H1 (cell line): Measurements from ENCODE around the gene GTSE1. TPM values are rescaled to one million over a fixed set of nuclear protein-coding genes. Genes with fewer than 3 reads are reported as not detected.

Experiments used
- CTCF ChIA-PET: fragments of 300-600 bp; sonication (Branson Sonifier 250); formaldehyde crosslinking; loops from one replicate; lab custom pipeline; 2021; ENCODE audit not compliant: partially characterized antibody; lab: Charles Lee
- POLR2A ChIA-PET: fragments of 300-600 bp; sonication (Branson Sonifier 250); formaldehyde crosslinking; loops from one replicate; lab custom pipeline; 2021; ENCODE audit warnings: inconsistent platforms; ENCODE audit not compliant: partially characterized antibody; lab: Charles Lee
- DNase-seq, 2 experiments: peaks; one replicate each; pipeline versions ENCODE4 v3.0.0 to v3.0.0-alpha.2; 2010 to 2022; ENCODE audit warnings: low spot score in 2 of 2, low read depth in 1 of 2, mixed read lengths in 1 of 2
- FAIRE-seq: peaks from 2 replicates; lab custom pipeline; 2011; peaks lifted over from hg19 to GRCh38; lab: Jason Lieb, UNC
- H2AFZ ChIP-seq: 2 replicates; pipeline ENCODE4 v1.8.1; 2012; ENCODE audit warnings: low read length, inconsistent platforms
- H2AK5ac ChIP-seq: 2 replicates; pipeline ENCODE4 v1.6.1; 2013; ENCODE audit warnings: low read depth, low read length
- H2BK120ac ChIP-seq: replicated peaks from 2 replicates; pipeline ENCODE3; 2013; ENCODE audit warnings: low read depth, low read length, inconsistent platforms
- H2BK12ac ChIP-seq: 2 replicates; pipeline ENCODE4 v1.6.1; 2013; ENCODE audit warnings: low read depth, low read length
- H2BK15ac ChIP-seq: 2 replicates; pipeline ENCODE4 v1.6.1; 2013; ENCODE audit warnings: low read length
- H2BK20ac ChIP-seq: 2 replicates; pipeline ENCODE4 v1.6.1; 2013; ENCODE audit warnings: low read length
- H2BK5ac ChIP-seq: 2 replicates; pipeline ENCODE4 v1.6.1; 2013; ENCODE audit warnings: low read depth, low read length
- H3K14ac ChIP-seq: 2 replicates; pipeline ENCODE4 v1.6.1; 2013; ENCODE audit warnings: inconsistent platforms; ENCODE audit not compliant: insufficient read length
- H3K18ac ChIP-seq: 2 replicates; pipeline ENCODE4 v1.6.1; 2013; ENCODE audit warnings: low read length; ENCODE audit errors: extremely low read depth
- H3K23ac ChIP-seq: 2 replicates; pipeline ENCODE4 v1.6.1; 2013; ENCODE audit warnings: inconsistent platforms; ENCODE audit not compliant: insufficient read length
- H3K23me2 ChIP-seq: 2 replicates; pipeline ENCODE4 v1.6.1; 2013; ENCODE audit warnings: low read depth, low read length
- H3K27ac ChIP-seq: 2 replicates; pipeline ENCODE4 v1.6.1; 2011; ENCODE audit warnings: low read depth, low read length, inconsistent platforms
- H3K27me3 ChIP-seq, 4 experiments: replicated peaks in 1 of 4; 1 replicate in 1 of 4; 2 replicates in 3 of 4; pipeline versions ENCODE4 v1.6.1 to v1.8.1; 2011 to 2013; ENCODE audit warnings: low read length in 3 of 4, mild to moderate bottlenecking in 3 of 4, inconsistent platforms in 2 of 4, mixed read lengths in 2 of 4, moderate library complexity in 1 of 4; ENCODE audit not compliant: control insufficient read depth in 3 of 4, insufficient read depth in 3 of 4; ENCODE audit errors: extremely low read depth in 1 of 4
- H3K36me3 ChIP-seq, 4 experiments: 2 replicates each; pipeline versions ENCODE4 v1.6.1 to v1.8.1; 2011 to 2013; ENCODE audit warnings: mild to moderate bottlenecking in 4 of 4, low read length in 3 of 4, moderate library complexity in 2 of 4, control low read depth in 1 of 4, inconsistent platforms in 1 of 4; ENCODE audit not compliant: insufficient read depth in 4 of 4, control insufficient read depth in 2 of 4
- H3K4ac ChIP-seq: replicated peaks from 2 replicates; pipeline ENCODE3; 2013; ENCODE audit warnings: low read length, low read depth, mixed read lengths, inconsistent platforms; ENCODE audit not compliant: insufficient read length
- H3K4me1 ChIP-seq, 4 experiments: replicated peaks in 1 of 4; 1 replicate in 1 of 4; 2 replicates in 3 of 4; pipeline versions ENCODE4 v1.6.1 to v1.8.1; 2011 to 2013; ENCODE audit warnings: low read length in 3 of 4, inconsistent platforms in 2 of 4, mixed read lengths in 1 of 4; ENCODE audit not compliant: insufficient read depth in 4 of 4, control insufficient read depth in 3 of 4
- H3K4me2 ChIP-seq, 2 experiments: 2 replicates each; pipeline versions ENCODE4 v1.6.1 to v1.8.1; 2011 to 2013; ENCODE audit warnings: low read depth in 2 of 2, low read length in 2 of 2, control low read depth in 1 of 2, inconsistent platforms in 1 of 2, mild to moderate bottlenecking in 1 of 2; ENCODE audit not compliant: insufficient read depth in 1 of 2
- H3K4me3 ChIP-seq, 4 experiments: fragments of 200-600, 300-600 bp in 1 of 4; sonication (generic), shearing (Covaris generic), sonication (Bioruptor Twin) in 1 of 4; 2 replicates each; pipeline versions ENCODE4 v1.5.1 to v1.8.1; 2011 to 2016; ENCODE audit warnings: low read length in 4 of 4, low read depth in 3 of 4, control low read depth in 2 of 4, inconsistent platforms in 2 of 4, mild to moderate bottlenecking in 2 of 4, mixed read lengths in 1 of 4, moderate library complexity in 1 of 4; ENCODE audit not compliant: insufficient read depth in 2 of 4; ENCODE audit errors: extremely low read depth in 1 of 4
- H3K56ac ChIP-seq: replicated peaks from 2 replicates; pipeline ENCODE3; 2013; ENCODE audit warnings: low read depth, mild to moderate bottlenecking, mixed read lengths, low read length, inconsistent platforms; ENCODE audit not compliant: insufficient read length
- H3K79me1 ChIP-seq: 2 replicates; pipeline ENCODE4 v1.6.1; 2013; ENCODE audit warnings: low read depth, low read length, control low read depth
- H3K79me2 ChIP-seq, 2 experiments: 2 replicates each; pipeline versions ENCODE4 v1.6.1 to v1.8.1; 2012 to 2013; ENCODE audit warnings: low read length in 2 of 2, mild to moderate bottlenecking in 2 of 2, inconsistent platforms in 1 of 2; ENCODE audit not compliant: insufficient read depth in 2 of 2, control insufficient read depth in 1 of 2
- H3K9ac ChIP-seq, 4 experiments: replicated peaks in 1 of 4; 1 replicate in 1 of 4; 2 replicates in 3 of 4; pipeline versions ENCODE4 v1.6.1 to v1.8.1; 2011 to 2013; ENCODE audit warnings: low read depth in 3 of 4, low read length in 3 of 4, control low read depth in 2 of 4, mild to moderate bottlenecking in 2 of 4, moderate library complexity in 2 of 4, inconsistent platforms in 1 of 4; ENCODE audit errors: extremely low read depth in 1 of 4
- H3K9me3 ChIP-seq, 2 experiments: 2 replicates each; pipeline versions ENCODE4 v1.6.1 to v1.8.1; 2012 to 2013; ENCODE audit warnings: mild to moderate bottlenecking in 2 of 2, moderate library complexity in 2 of 2, control low read depth in 1 of 2, inconsistent platforms in 1 of 2, low read depth in 1 of 2, low read length in 1 of 2, mixed read lengths in 1 of 2; ENCODE audit not compliant: insufficient read depth in 2 of 2
- H4K20me1 ChIP-seq, 2 experiments: replicated peaks in 1 of 2; 2 replicates each; pipeline versions ENCODE3 to v1.8.1; 2011 to 2013; ENCODE audit warnings: inconsistent platforms in 2 of 2, low read length in 2 of 2, mild to moderate bottlenecking in 1 of 2; ENCODE audit not compliant: insufficient read depth in 2 of 2, control insufficient read depth in 1 of 2
- H4K5ac ChIP-seq: 2 replicates; pipeline ENCODE4 v1.6.1; 2013; ENCODE audit warnings: low read length, low read depth, mixed read lengths, inconsistent platforms; ENCODE audit not compliant: insufficient read length
- H4K8ac ChIP-seq: 2 replicates; pipeline ENCODE4 v1.8.0; 2013; ENCODE audit warnings: mild to moderate bottlenecking, moderate library complexity, low read length, inconsistent platforms; ENCODE audit not compliant: insufficient read depth; ENCODE audit errors: extremely low read depth
- H4K91ac ChIP-seq: replicated peaks from 2 replicates; pipeline ENCODE3; 2013; ENCODE audit warnings: low read length, mixed read lengths, inconsistent platforms; ENCODE audit not compliant: insufficient read length
- ATF2 ChIP-seq: IDR thresholded peaks from 2 replicates; pipeline ENCODE4 v1.6.1; 2012; ENCODE audit warnings: low read length, inconsistent platforms
- CHD1 ChIP-seq: IDR thresholded peaks from 2 replicates; pipeline ENCODE4 v1.6.1; 2012; ENCODE audit warnings: low read depth, low read length, improper control_type of control experiment
- CREB1 ChIP-seq: IDR thresholded peaks from 2 replicates; pipeline ENCODE4 v1.6.1; 2012; ENCODE audit warnings: inconsistent platforms
- FOSL1 ChIP-seq: IDR thresholded peaks from 2 replicates; pipeline ENCODE4 v1.6.1; 2011; ENCODE audit warnings: mild to moderate bottlenecking, low read depth, low read length, moderate library complexity; ENCODE audit not compliant: insufficient read depth
- GTF2F1 ChIP-seq: IDR thresholded peaks from 2 replicates; pipeline ENCODE4 v1.6.1; 2012; ENCODE audit warnings: low read depth, low read length, improper control_type of control experiment, borderline replicate concordance
- PHF8 ChIP-seq: fragments of 200-600 bp; sonication (generic); conservative IDR thresholded peaks from 2 replicates; pipeline ENCODE4 v1.7.1; 2012; ENCODE audit warnings: low read depth, mild to moderate bottlenecking, inconsistent platforms, low read length, moderate library complexity
- POU5F1 ChIP-seq: IDR thresholded peaks from 2 replicates; pipeline ENCODE4 v1.6.1; 2011; ENCODE audit warnings: low read depth, mild to moderate bottlenecking, low read length, moderate library complexity
- RBBP5 ChIP-seq: IDR thresholded peaks from 2 replicates; pipeline ENCODE4 v1.7.1; 2012; ENCODE audit warnings: low read depth, mild to moderate bottlenecking, inconsistent platforms, low read length, moderate library complexity, borderline replicate concordance
- SAP30 ChIP-seq: fragments of 300-600 bp; sonication (generic); IDR thresholded peaks from 2 replicates; pipeline ENCODE4 v1.7.1; 2012; ENCODE audit warnings: low read length, moderate library complexity, mild to moderate bottlenecking, inconsistent platforms; ENCODE audit not compliant: insufficient read depth, insufficient replicate concordance
- SIX5 ChIP-seq: IDR thresholded peaks from 2 replicates; pipeline ENCODE4 v1.6.1; 2011; ENCODE audit warnings: mild to moderate bottlenecking, low read depth, low read length
- USF2 ChIP-seq: IDR thresholded peaks from 2 replicates; pipeline ENCODE4 v1.6.1; 2011; ENCODE audit warnings: low read length, improper control_type of control experiment
- WGBS, 2 experiments: shearing (Covaris generic) in 1 of 2; methylation state at CpG; one replicate each; pipeline versions ENCODE4 v1.1.6 to v1.1.7; 2013 to 2015; ENCODE audit warnings: low lambda C conversion rate in 2 of 2, mixed read lengths in 2 of 2, inconsistent platforms in 1 of 2, low coverage in 1 of 2, missing lambda C conversion rate in 1 of 2; ENCODE audit not compliant: insufficient replicate concordance in 2 of 2, insufficient coverage in 1 of 2, insufficient read length in 1 of 2; ENCODE audit errors: extremely low coverage in 1 of 2, missing lambda C conversion rate in 1 of 2; 5-methylcytosine and 5-hydroxymethylcytosine counted together
- polyA plus RNA-seq, 7 experiments: library from polyadenylated mRNA; depleted of rRNA in 3 of 7; stranded (reverse) in 5 of 7; unstranded in 2 of 7; fragments of >200 nt in 5 of 7; fragments of 200-250 nt in 2 of 7; gene quantifications; 1 replicate in 5 of 7; 2 replicates in 1 of 7; 4 replicates in 1 of 7; pipeline versions ENCODE4 v1.2.1 to v1.2.3, GENCODE V29; 2011 to 2013; ENCODE audit warnings: missing spikeins in 2 of 7, mixed read lengths in 2 of 7
- total RNA-seq: library from RNA; stranded (reverse); fragmentation: NEBNext Ultra II Directional; extraction: Animal tissue kit (Norgen Biotek cat#: 25700); gene quantifications from 2 replicates; pipeline ENCODE4 v1.2.1, GENCODE V29; 2021

The GTSE1 gene
- total and polyA plus RNA-seq, 2 of the 8 experiments (the other 6 are each of a cell fraction or from before 2014, with no cell fraction given), result 17.5 to 38.6 TPM

- no peaks in the 10 kb centered on the region; a peak in 1 of 4 replicates for H3K9me3 ChIP-seq
- no peak overlapping the region for H3K4me3 ChIP-seq
- no peaks in the 10 kb centered on the region for H3K79me2 ChIP-seq
- no peak overlapping the region for H3K9ac ChIP-seq
- H4K20me1 ChIP-seq, result peaks cover 0 to 3% of the 10 kb centered on the region in 2 experiments
- no peak overlapping the region for H2AK5ac ChIP-seq
- H3K23me2 ChIP-seq, result no peaks in the 10 kb centered on the region
- WGBS, 2 experiments, result 89% methylated on average over 11 of the region's 11 CpGs; no CpG with 5 or more reads in 1 of the 2 experiments
- ChIA-PET CTCF (no interaction called here), POLR2A (interaction anchor here (1.3 to 1.4 kb wide), 2 partner anchors 11 to 22 kb away, joined by 4 read pairs; no protein-coding TSS in a partner anchor)
- peaks cover 0 to 5% (median 2%) of the 10 kb centered on the region in 4 experiments; a peak in 3 of 8 replicates for H3K36me3 ChIP-seq
- H3K4me2 ChIP-seq, result no peak overlapping the region
- no peak overlapping the region for H2BK5ac ChIP-seq
- H3K23ac ChIP-seq, result no peak overlapping the region
- H4K5ac ChIP-seq, result no peak overlapping the region
- H2AFZ ChIP-seq, result no peak overlapping the region
- no peak overlapping the region for H3K56ac ChIP-seq
- H3K18ac ChIP-seq, result no peak overlapping the region
- H2BK120ac ChIP-seq, result no peak overlapping the region
- H3K27me3 ChIP-seq, result no peaks in the 10 kb centered on the region
- no peak overlapping the region for H4K8ac ChIP-seq
- H2BK12ac ChIP-seq, result no peak overlapping the region
- H2BK15ac ChIP-seq, result no peak overlapping the region
- H3K79me1 ChIP-seq, result no peaks in the 10 kb centered on the region
- no peak for FAIRE-seq
- H3K14ac ChIP-seq, result no peak overlapping the region
- H3K4me1 ChIP-seq, result peaks cover 0 to 2% (median 0%) of the 10 kb centered on the region in 4 experiments; a peak in 2 of 7 replicates
- H4K91ac ChIP-seq, result no peak overlapping the region
- H3K4ac ChIP-seq, result no peak overlapping the region
- H3K27ac ChIP-seq, result no peak overlapping the region
- no peak for DNase-seq
- no peak overlapping the region for H2BK20ac ChIP-seq
- TF ChIP-seq GTF2F1, result no peak
- no peak for TF ChIP-seq SAP30
- TF ChIP-seq SIX5, result no peak
- TF ChIP-seq USF2, result no peak
- no peak for TF ChIP-seq CHD1
- TF ChIP-seq PHF8, result no peak
- no peak for TF ChIP-seq CREB1
- no peak for TF ChIP-seq POU5F1
- TF ChIP-seq ATF2, result no peak
- TF ChIP-seq RBBP5, result no peak
- TF ChIP-seq FOSL1, result no peak
Measured at GRCh38 chr22:46361826-46362202, 65.1 kb downstream of the GTSE1 start.
